IMR-90 (cell line): ENCODE results near the gene EMC8. TPM values are rescaled to one million over a fixed set of nuclear protein-coding genes. Genes with fewer than 3 reads are reported as not detected.

Source experiments
- ATAC-seq: fragments of 200-7000 bp; cut with Tn5 transposase; 2 replicates; pipeline ENCODE4 v1.9.1; 2020; ENCODE audit warnings: low read depth, mild to moderate bottlenecking, moderate library complexity
- BruUV-seq: library from RNA; stranded (reverse); fragments of 400-500 nt; replicated peaks from 2 replicates; lab custom pipeline; 2021; lab: Mats Ljungman, UMichigan
- CTCF ChIA-PET: fragments of 300-600 bp; formaldehyde crosslinking; extraction: SDS; loops from one replicate; lab custom pipeline; 2021; ENCODE audit warnings: antibody characterized with exemption; lab: Yijun Ruan, JAX
- POLR2A ChIA-PET: fragments of 300-600 bp; sonication (Branson Sonifier 250); formaldehyde crosslinking; loops from one replicate; lab custom pipeline; 2022; ENCODE audit warnings: antibody characterized with exemption; ENCODE audit not compliant: unreplicated experiment; lab: Charles Lee
- DNase-seq: peaks from one replicate; pipeline ENCODE4 v3.0.0; 2013
- H2AFZ ChIP-seq: replicated peaks from 2 replicates; pipeline ENCODE3; 2013; ENCODE audit warnings: low read length, mild to moderate bottlenecking; ENCODE audit not compliant: poor library complexity
- H2AK5ac ChIP-seq: 2 replicates; pipeline ENCODE4 v1.6.1; 2013; ENCODE audit warnings: low read depth, low read length, inconsistent platforms
- H2AK9ac ChIP-seq: replicated peaks from 2 replicates; pipeline ENCODE3; 2013; ENCODE audit warnings: mild to moderate bottlenecking, low read depth, low read length, moderate library complexity; ENCODE audit not compliant: poor library complexity
- H2BK120ac ChIP-seq: 2 replicates; pipeline ENCODE4 v1.6.1; 2013; ENCODE audit warnings: low read depth, low read length, inconsistent platforms
- H2BK15ac ChIP-seq: 3 replicates; pipeline ENCODE4 v1.6.1; 2013; ENCODE audit warnings: low read depth, low read length, inconsistent platforms
- H2BK20ac ChIP-seq: 2 replicates; pipeline ENCODE4 v1.6.1; 2013; ENCODE audit warnings: low read depth, mild to moderate bottlenecking, inconsistent platforms, low read length, moderate library complexity
- H2BK5ac ChIP-seq: 2 replicates; pipeline ENCODE4 v1.6.1; 2013; ENCODE audit warnings: mild to moderate bottlenecking, low read depth, low read length, inconsistent platforms; ENCODE audit not compliant: poor library complexity, severe bottlenecking
- H3K14ac ChIP-seq: replicated peaks from 2 replicates; pipeline ENCODE4 v1.6.1; 2013; ENCODE audit warnings: low read depth, low read length, inconsistent platforms
- H3K18ac ChIP-seq: 2 replicates; pipeline ENCODE4 v1.6.1; 2013; ENCODE audit warnings: low read depth, low read length, control low read depth
- H3K23ac ChIP-seq: 2 replicates; pipeline ENCODE4 v1.6.1; 2013; ENCODE audit warnings: low read depth, low read length, inconsistent platforms
- H3K27ac ChIP-seq: 2 replicates; pipeline ENCODE4 v1.5.1; 2013; ENCODE audit warnings: mild to moderate bottlenecking, control low read depth, low read length; ENCODE audit not compliant: insufficient read depth
- H3K27me3 ChIP-seq: 2 replicates; pipeline ENCODE4 v1.6.1; 2013; ENCODE audit warnings: low read length; ENCODE audit not compliant: control insufficient read depth, insufficient read depth
- H3K36me3 ChIP-seq: 2 replicates; pipeline ENCODE4 v1.6.1; 2013; ENCODE audit warnings: low read length, mixed read lengths; ENCODE audit not compliant: control insufficient read depth, insufficient read depth
- H3K4ac ChIP-seq: 2 replicates; pipeline ENCODE4 v1.6.1; 2013; ENCODE audit warnings: low read depth, low read length, inconsistent platforms
- H3K4me1 ChIP-seq: 2 replicates; pipeline ENCODE4 v1.6.1; 2013; ENCODE audit warnings: low read length, mixed read lengths; ENCODE audit not compliant: control insufficient read depth, insufficient read depth
- H3K4me2 ChIP-seq: 2 replicates; pipeline ENCODE4 v1.6.1; 2013; ENCODE audit warnings: low read depth, mild to moderate bottlenecking, control low read depth, low read length, moderate library complexity
- H3K4me3 ChIP-seq: 2 replicates; pipeline ENCODE4 v1.5.1; 2013; ENCODE audit warnings: low read depth, mild to moderate bottlenecking, control low read depth, low read length, moderate library complexity; ENCODE audit not compliant: insufficient read depth
- H3K56ac ChIP-seq: 2 replicates; pipeline ENCODE4 v1.6.1; 2013; ENCODE audit warnings: low read length, inconsistent platforms; ENCODE audit not compliant: insufficient read depth; ENCODE audit errors: extremely low read depth
- H3K79me1 ChIP-seq, 2 experiments: 2 replicates each; pipeline ENCODE4 v1.6.1; 2013; ENCODE audit warnings: low read length in 2 of 2, inconsistent platforms in 1 of 2, low read depth in 1 of 2
- H3K9ac ChIP-seq: 2 replicates; pipeline ENCODE4 v1.6.1; 2013; ENCODE audit warnings: low read depth, low read length, control low read depth
- H3K9me1 ChIP-seq: 2 replicates; pipeline ENCODE4 v1.6.1; 2013; ENCODE audit warnings: low read length, inconsistent platforms; ENCODE audit not compliant: insufficient read depth
- H3K9me3 ChIP-seq: 2 replicates; pipeline ENCODE4 v1.6.1; 2013; ENCODE audit warnings: low read length; ENCODE audit not compliant: control insufficient read depth, insufficient read depth
- H4K20me1 ChIP-seq: 2 replicates; pipeline ENCODE4 v1.6.1; 2013; ENCODE audit warnings: low read length, inconsistent platforms; ENCODE audit not compliant: insufficient read depth
- H4K5ac ChIP-seq: 2 replicates; pipeline ENCODE4 v1.6.1; 2013; ENCODE audit warnings: mild to moderate bottlenecking, low read depth, low read length, control low read depth
- H4K8ac ChIP-seq, 2 experiments: 2 replicates each; pipeline ENCODE4 v1.6.1; 2013; ENCODE audit warnings: low read depth in 2 of 2, low read length in 2 of 2, control low read depth in 1 of 2, inconsistent platforms in 1 of 2
- H4K91ac ChIP-seq: 2 replicates; pipeline ENCODE4 v1.6.1; 2013; ENCODE audit warnings: low read depth, low read length, inconsistent platforms; ENCODE audit not compliant: insufficient read depth
- MAFK ChIP-seq: IDR thresholded peaks from 2 replicates; pipeline ENCODE4 v1.6.1; 2012; ENCODE audit warnings: low read depth, low read length, improper control_type of control experiment
- WGBS, 2 experiments: methylation state at CpG; one replicate each; pipeline versions ENCODE4 v1.1.5 to v1.1.7; 2013; ENCODE audit warnings: missing lambda C conversion rate in 2 of 2; ENCODE audit not compliant: insufficient read length in 1 of 2; ENCODE audit errors: extremely low coverage in 2 of 2; 5-methylcytosine and 5-hydroxymethylcytosine counted together
- dilution Hi-C: fragments of 300-500 bp; cut with HindIII; formaldehyde crosslinking; loops from one replicate; pipeline ENCODE4 v1.14.3; 2018; ENCODE audit warnings: low sequenced_read_pairs; ENCODE audit not compliant: unreplicated experiment
- in situ Hi-C: fragments of 300-500 bp; cut with MboI; formaldehyde crosslinking; loops from 3 replicates; pipeline ENCODE4 v1.14.3; 2019; ENCODE audit warnings: low sequenced_read_pairs, inconsistent platforms, mixed read lengths
- intact Hi-C: fragments of 100-400 bp; cut with micrococcal nuclease; formaldehyde crosslinking; loops from 2 replicates; pipeline ENCODE4 v1.10.0; 2022
- polyA plus RNA-seq, 3 experiments: library from polyadenylated mRNA; depleted of rRNA; stranded (reverse); fragments of >200 nt; gene quantifications; 2 replicates each; pipeline ENCODE4 v1.2.3, GENCODE V29; 2012; ENCODE audit warnings: low replicate concordance in 1 of 3
- total RNA-seq: library from RNA; depleted of rRNA; stranded (reverse); fragments of >200 nt; gene quantifications from 2 replicates; pipeline ENCODE4 v1.2.3, GENCODE V29; 2012

The EMC8 gene
- total and polyA plus RNA-seq, 2 of the 4 experiments (the other 2 are of a cell fraction): 23.7 to 48.9 TPM

DNA sequence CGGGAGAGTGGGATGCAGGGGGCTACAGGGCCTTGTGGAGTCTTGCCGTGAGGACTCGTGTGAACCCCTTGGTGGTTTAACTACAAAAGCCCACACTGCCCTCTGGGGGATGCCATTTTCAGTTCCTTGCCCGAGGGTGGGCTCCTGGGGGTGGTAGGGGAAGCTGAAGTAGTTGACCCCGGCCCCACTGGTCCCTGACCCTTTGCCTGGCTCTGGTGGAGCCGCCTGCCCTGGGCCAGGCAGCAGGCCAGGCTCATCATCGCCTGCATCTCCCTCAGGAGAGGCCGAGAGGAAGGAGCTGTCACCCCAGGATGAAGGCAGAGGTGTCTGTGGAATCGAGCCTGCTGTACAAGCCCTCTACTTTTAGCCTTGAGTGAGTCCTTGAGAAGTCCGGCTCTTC, 10.3 kb upstream of the EMC8 start:
- dilution Hi-C loops (no loop called here), intact Hi-C loops (no loop called here), in situ Hi-C loops (loop anchor here (25.0 kb wide), 1 partner anchor 503 kb away; no protein-coding TSS in a partner anchor)
- no peak overlapping the region for H3K4me2 ChIP-seq
- H3K4me1 ChIP-seq: no peaks in the 10 kb centered on the region
- H2AK9ac ChIP-seq: no peak overlapping the region
- no peak for TF ChIP-seq MAFK
- H4K5ac ChIP-seq: no peak overlapping the region
- WGBS, 2 experiments: 60% methylated on average over 1 of the region's 10 CpGs; no CpG with 5 or more reads in 1 of the 2 experiments
- ChIA-PET CTCF (interaction anchor here (1.9 kb wide), 1 partner anchor 10 kb away, joined by 7 read pairs; no protein-coding TSS in a partner anchor), POLR2A (no interaction called here)
- no peak overlapping the region for H2BK15ac ChIP-seq
- H2BK20ac ChIP-seq: no peak overlapping the region
- H3K18ac ChIP-seq: no peak overlapping the region
- no peak overlapping the region for H2AK5ac ChIP-seq
- peaks cover 10% of the 10 kb centered on the region; the same call in 1 of the 2 replicates for H4K20me1 ChIP-seq
- H3K9me1 ChIP-seq: no peaks in the 10 kb centered on the region; the same call in 1 of the 2 replicates
- H2BK120ac ChIP-seq: no peak overlapping the region
- H3K9ac ChIP-seq: no peak overlapping the region
- H3K4ac ChIP-seq: no peak overlapping the region
- H3K27ac ChIP-seq: no peak overlapping the region
- H4K8ac ChIP-seq: no peak overlapping the region
- no peak overlapping the region for H3K56ac ChIP-seq
- H3K27me3 ChIP-seq: peaks cover 32% of the 10 kb centered on the region
- H3K14ac ChIP-seq: no peak overlapping the region
- no peak overlapping the region for H4K91ac ChIP-seq
- H3K79me1 ChIP-seq: peaks cover 3 to 14% of the 10 kb centered on the region in 2 experiments; a peak in 2 of 4 replicates
- no peak overlapping the region for H2BK5ac ChIP-seq
- no peak overlapping the region for H3K4me3 ChIP-seq
- H3K9me3 ChIP-seq: no peaks in the 10 kb centered on the region
- H3K36me3 ChIP-seq: peaks cover 22% of the 10 kb centered on the region
- DNase-seq (no peak), ATAC-seq (0 out of 2 replicates have a peak, but pooled peaks have one; percentile 9)
- BruUV-seq: no TSS peak
- H3K23ac ChIP-seq: no peak overlapping the region
- no peak overlapping the region for H2AFZ ChIP-seq
